Measurements from ENCODE around the gene KLHDC7A. TPM values are rescaled to one million over a fixed set of nuclear protein-coding genes. Genes with fewer than 3 reads are reported as not detected.
A peak's percentile ranks its signal among the peaks of the same experiment; 100 is the strongest.

Gene KLHDC7A
- total RNA-seq, 2 experiments from 2014 or later: not detected

GRCh38 chr1:18530587-18531502, 50.1 kb downstream of the KLHDC7A start:
- CTCF ChIA-PET: no interaction called here
- Mint-ChIP-seq H3K4me3 (no peak overlapping the region), H3K4me1 (no peaks in the 10 kb centered on the region), H3K27ac (no peak overlapping the region), H3K9me3 (ENCODE audit: low read depth) (no peaks in the 10 kb centered on the region), H3K27me3 (peaks cover 10% of the 10 kb centered on the region), H3K36me3 (no peaks in the 10 kb centered on the region)
- ATAC-seq (no peak), DNase-seq (peak; percentile 31)

DNA sequence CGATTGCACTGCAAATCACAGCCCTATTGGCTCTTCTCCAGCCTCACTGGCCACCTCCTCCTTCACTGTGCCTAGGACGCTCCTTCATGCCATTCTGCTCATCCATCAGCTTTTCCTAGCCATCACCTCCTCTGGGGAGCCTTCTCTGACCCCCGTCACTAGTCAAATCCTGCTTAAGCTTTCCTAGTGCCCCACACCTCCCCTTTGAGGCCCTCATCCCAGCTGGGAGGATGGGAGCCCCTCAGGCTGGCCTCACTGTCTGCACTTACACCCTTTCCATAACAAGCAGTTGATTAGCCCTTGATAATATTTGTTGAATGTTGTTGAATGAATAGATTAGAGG, 50.7 kb downstream of the KLHDC7A start:
- Mint-ChIP-seq H3K9me3 (ENCODE audit: low read depth) (no peaks in the 10 kb centered on the region), H3K27ac (no peak overlapping the region), H3K36me3 (no peaks in the 10 kb centered on the region), H3K4me1 (no peaks in the 10 kb centered on the region), H3K4me3 (no peak overlapping the region), H3K27me3 (peaks cover 10% of the 10 kb centered on the region)
- ATAC-seq (no peak), DNase-seq (peak; percentile 12)
- CTCF ChIA-PET: no interaction called here

GRCh38 chr1:18532390-18533170, 51.9 kb downstream of the KLHDC7A start:
- H3K4me1 Mint-ChIP-seq: no peaks in the 10 kb centered on the region
- DNase-seq: peak; percentile 18
- H3K36me3 Mint-ChIP-seq: no peaks in the 10 kb centered on the region
- ATAC-seq: no peak
- CTCF ChIA-PET: interaction anchor here (1.3 kb wide), 1 partner anchor 49 kb away, joined by 3 read pairs; no protein-coding TSS in a partner anchor
- no peaks in the 10 kb centered on the region for H3K9me3 Mint-ChIP-seq (ENCODE audit: low read depth)
- H3K4me3 Mint-ChIP-seq: no peak overlapping the region
- peaks cover 10% of the 10 kb centered on the region for H3K27me3 Mint-ChIP-seq
- H3K27ac Mint-ChIP-seq: no peak overlapping the region

- CTCF ChIA-PET: interaction anchor here (1.3 kb wide), 1 partner anchor 48 kb away, joined by 3 read pairs; no protein-coding TSS in a partner anchor
- peaks cover 10% of the 10 kb centered on the region for H3K27me3 Mint-ChIP-seq
- no peak for ATAC-seq
These were observed 52.5 kb downstream of the KLHDC7A start for GRCh38 chr1:18533259-18533658.

GRCh38 chr1:18534810-18535205, 54.1 kb downstream of the KLHDC7A start:
- H3K4me1 Mint-ChIP-seq: no peaks in the 10 kb centered on the region
- ATAC-seq: no peak
- DNase-seq: peak; percentile 18
- no peaks in the 10 kb centered on the region for H3K9me3 Mint-ChIP-seq (ENCODE audit: low read depth)
- H3K4me3 Mint-ChIP-seq: no peak overlapping the region
- H3K27me3 Mint-ChIP-seq: peaks cover 8% of the 10 kb centered on the region
- no peak overlapping the region for H3K27ac Mint-ChIP-seq
- CTCF ChIA-PET: no interaction called here
- no peaks in the 10 kb centered on the region for H3K36me3 Mint-ChIP-seq

More at GRCh38 chr1:18533259-18533658, 52.5 kb downstream of the KLHDC7A start:
- Mint-ChIP-seq H3K36me3 (no peaks in the 10 kb centered on the region), H3K27ac (no peak overlapping the region), H3K4me3 (no peak overlapping the region), H3K4me1 (no peaks in the 10 kb centered on the region), H3K9me3 (ENCODE audit: low read depth) (no peaks in the 10 kb centered on the region)
- no peak for DNase-seq

Other genes with a start within 250 kb of the KLHDC7A start
- not detected for gene PAX7, start 149.9 kb downstream of the KLHDC7A start, total RNA-seq